ENCODE results near the gene ANLN. TPM values are rescaled to one million over a fixed set of nuclear protein-coding genes. Genes with fewer than 3 reads are reported as not detected.

Gene ANLN
- total and polyA plus RNA-seq, 9 of the 15 experiments (the other 6 are each of a cell fraction or from before 2014, with no cell fraction given), result 18.1 to 66.2 (median 38.7) TPM

DNA sequence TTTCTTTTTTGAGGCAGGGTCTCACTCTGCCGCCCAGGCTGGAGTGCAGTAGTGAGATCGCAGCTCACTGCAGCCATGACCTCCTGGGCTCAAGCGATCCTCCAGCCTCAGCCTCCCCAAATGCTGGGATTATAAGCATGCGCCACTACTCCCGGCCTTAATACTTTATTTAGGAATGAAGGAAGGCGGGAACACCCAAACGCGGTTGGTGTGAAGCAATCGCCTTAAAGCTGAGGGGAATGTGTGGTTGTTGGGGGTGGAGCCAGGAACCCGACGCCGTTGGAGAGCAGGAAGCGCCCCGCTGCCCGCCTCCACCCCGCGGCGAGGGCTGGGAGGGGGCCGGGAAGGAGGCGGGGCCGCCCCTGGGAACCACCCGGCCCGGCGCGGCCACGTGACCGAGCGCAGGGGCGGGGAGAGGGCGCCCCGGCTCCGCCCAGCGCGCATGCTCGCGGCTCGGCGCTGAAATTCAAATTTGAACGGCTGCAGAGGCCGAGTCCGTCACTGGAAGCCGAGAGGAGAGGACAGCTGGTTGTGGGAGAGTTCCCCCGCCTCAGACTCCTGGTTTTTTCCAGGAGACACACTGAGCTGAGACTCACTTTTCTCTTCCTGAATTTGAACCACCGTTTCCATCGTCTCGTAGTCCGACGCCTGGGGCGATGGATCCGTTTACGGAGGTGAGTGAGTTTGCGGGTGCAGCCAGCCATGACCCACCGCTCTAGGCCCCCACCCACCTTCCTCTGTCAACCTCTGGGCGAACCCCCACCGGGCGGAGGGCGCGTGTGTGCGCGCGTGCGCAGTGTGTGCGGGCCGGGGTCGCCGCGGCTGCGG is at the start of gene ANLN (continued):
- no peak for TF ChIP-seq CTBP1 (IDR thresholded peaks at IDR 0.05; ENCODE audit: borderline replicate concordance)
- no peak; the same call in 1 of the 2 replicates for TF ChIP-seq ZNF644 (tag; IDR thresholded peaks at IDR 0.05; ENCODE audit: low read depth)
- TF ChIP-seq ZNF263 (CRISPR knock-in tag; IDR thresholded peaks at IDR 0.05; ENCODE audit: borderline replicate concordance), result no peak
- TF ChIP-seq RBM15 (IDR thresholded peaks at IDR 0.05; ENCODE audit: insufficient read depth, low read length), result no peak
- no peak for TF ChIP-seq DACH1 (IDR thresholded peaks at IDR 0.05; ENCODE audit: partially characterized antibody)
- 0 out of 2 replicates have a peak, but pooled peaks have one; percentile 18 for TF ChIP-seq SREBF1 (IDR thresholded peaks at IDR 0.05; ENCODE audit: borderline replicate concordance, low read depth, low read length)
- TF ChIP-seq PHF8 (IDR thresholded peaks at IDR 0.05; ENCODE audit: borderline replicate concordance, low read length), result peak; percentile 79
- 0 out of 2 replicates have a peak, but pooled peaks have one; percentile 21 for TF ChIP-seq ZNF830 (CRISPR knock-in tag; IDR thresholded peaks at IDR 0.05)
- no peak for TF ChIP-seq SMAD2 (IDR thresholded peaks at IDR 0.05; ENCODE audit: low read depth, low read length)
- no peak; the same call in 1 of the 2 replicates for TF ChIP-seq SOX6 (IDR thresholded peaks at IDR 0.05)
- no peak for TF ChIP-seq SMARCC2 (IDR thresholded peaks at IDR 0.05; ENCODE audit: low read depth)
- no peak for TF ChIP-seq NR2C1 (IDR thresholded peaks at IDR 0.05)
- no peak for TF ChIP-seq NR2C1 (tag; IDR thresholded peaks at IDR 0.05)
- TF ChIP-seq CBX2 (IDR thresholded peaks at IDR 0.05; ENCODE audit: insufficient read depth, low read length, poor library complexity, severe bottlenecking), result no peak
- TF ChIP-seq, protein P1, sequence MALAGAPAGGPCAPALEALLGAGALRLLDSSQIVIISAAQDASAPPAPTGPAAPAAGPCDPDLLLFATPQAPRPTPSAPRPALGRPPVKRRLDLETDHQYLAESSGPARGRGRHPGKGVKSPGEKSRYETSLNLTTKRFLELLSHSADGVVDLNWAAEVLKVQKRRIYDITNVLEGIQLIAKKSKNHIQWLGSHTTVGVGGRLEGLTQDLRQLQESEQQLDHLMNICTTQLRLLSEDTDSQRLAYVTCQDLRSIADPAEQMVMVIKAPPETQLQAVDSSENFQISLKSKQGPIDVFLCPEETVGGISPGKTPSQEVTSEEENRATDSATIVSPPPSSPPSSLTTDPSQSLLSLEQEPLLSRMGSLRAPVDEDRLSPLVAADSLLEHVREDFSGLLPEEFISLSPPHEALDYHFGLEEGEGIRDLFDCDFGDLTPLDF (CRISPR knock-in tag; IDR thresholded peaks at IDR 0.05), result no peak; the same call in 1 of the 2 replicates
- TF ChIP-seq ZNF143 (CRISPR knock-in tag; IDR thresholded peaks at IDR 0.05), result no peak; the same call in 1 of the 2 replicates
- no peak for TF ChIP-seq NR2F6 (CRISPR knock-in tag; IDR thresholded peaks at IDR 0.05)
- TF ChIP-seq, protein P2, sequence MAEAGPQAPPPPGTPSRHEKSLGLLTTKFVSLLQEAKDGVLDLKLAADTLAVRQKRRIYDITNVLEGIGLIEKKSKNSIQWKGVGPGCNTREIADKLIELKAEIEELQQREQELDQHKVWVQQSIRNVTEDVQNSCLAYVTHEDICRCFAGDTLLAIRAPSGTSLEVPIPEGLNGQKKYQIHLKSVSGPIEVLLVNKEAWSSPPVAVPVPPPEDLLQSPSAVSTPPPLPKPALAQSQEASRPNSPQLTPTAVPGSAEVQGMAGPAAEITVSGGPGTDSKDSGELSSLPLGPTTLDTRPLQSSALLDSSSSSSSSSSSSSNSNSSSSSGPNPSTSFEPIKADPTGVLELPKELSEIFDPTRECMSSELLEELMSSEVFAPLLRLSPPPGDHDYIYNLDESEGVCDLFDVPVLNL (CRISPR knock-in tag; IDR thresholded peaks at IDR 0.05; ENCODE audit: low read depth), result peak; percentile 98
- no peak for TF ChIP-seq MTA1 (IDR thresholded peaks at IDR 0.05; ENCODE audit: borderline replicate concordance)
- TF ChIP-seq ZNF133 (CRISPR knock-in tag; IDR thresholded peaks at IDR 0.05), result no peak
- peak; percentile 66; the same call in 1 of the 2 replicates for TF ChIP-seq KLF13 (tag; IDR thresholded peaks at IDR 0.05; ENCODE audit: borderline replicate concordance, low read depth)
- no peak for TF ChIP-seq ZNF217 (CRISPR knock-in tag; IDR thresholded peaks at IDR 0.05)
- TF ChIP-seq TCF7L2 (IDR thresholded peaks at IDR 0.05; ENCODE audit: low read depth, low read length), result no peak
- peak; percentile 2 for TF ChIP-seq FOS (IDR thresholded peaks at IDR 0.05; ENCODE audit: extremely low read depth, insufficient read length)
- no peak for TF ChIP-seq POLR3G (IDR thresholded peaks at IDR 0.05; ENCODE audit: extremely low read depth, insufficient read length, insufficient replicate concordance)
- TF ChIP-seq, protein P3, sequence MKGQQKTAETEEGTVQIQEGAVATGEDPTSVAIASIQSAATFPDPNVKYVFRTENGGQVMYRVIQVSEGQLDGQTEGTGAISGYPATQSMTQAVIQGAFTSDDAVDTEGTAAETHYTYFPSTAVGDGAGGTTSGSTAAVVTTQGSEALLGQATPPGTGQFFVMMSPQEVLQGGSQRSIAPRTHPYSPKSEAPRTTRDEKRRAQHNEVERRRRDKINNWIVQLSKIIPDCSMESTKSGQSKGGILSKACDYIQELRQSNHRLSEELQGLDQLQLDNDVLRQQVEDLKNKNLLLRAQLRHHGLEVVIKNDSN (CRISPR knock-in tag; IDR thresholded peaks at IDR 0.05), result peak; percentile 92
- no peak for TF ChIP-seq ZNF431 (CRISPR knock-in tag; IDR thresholded peaks at IDR 0.05)
- TF ChIP-seq ZKSCAN3 (CRISPR knock-in tag; IDR thresholded peaks at IDR 0.05), result no peak
